Measurements from ENCODE around the gene SNAP25.

DNA sequence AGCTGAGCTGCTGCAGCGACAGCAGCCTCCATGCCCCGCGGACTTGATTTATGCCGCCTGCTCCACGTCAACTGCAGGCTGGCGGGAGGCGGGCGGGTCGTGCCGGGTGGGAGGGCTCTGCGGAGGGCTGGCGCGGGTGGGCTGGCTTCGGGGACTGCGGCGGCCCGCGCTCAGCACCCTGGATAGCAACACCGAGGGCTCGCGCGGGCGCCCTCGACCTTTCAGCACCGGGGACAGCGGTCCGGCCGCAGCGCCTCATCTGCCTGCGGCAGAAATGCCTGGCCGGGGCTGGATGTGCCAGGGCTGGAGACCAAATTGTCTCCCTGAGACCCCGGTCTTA, 792 bp downstream of the SNAP25 start:
- no peak for TF ChIP-seq ZNF175 (tag by site-specific recombination; IDR thresholded peaks at IDR 0.05)
- TF ChIP-seq BCL11A (tag by site-specific recombination; IDR thresholded peaks at IDR 0.05; ENCODE audit: low read depth) = 0 out of 2 replicates have a peak, but pooled peaks have one; percentile 22
